Measurements from ENCODE around the gene KLC4.

Gene KLC4

DNA sequence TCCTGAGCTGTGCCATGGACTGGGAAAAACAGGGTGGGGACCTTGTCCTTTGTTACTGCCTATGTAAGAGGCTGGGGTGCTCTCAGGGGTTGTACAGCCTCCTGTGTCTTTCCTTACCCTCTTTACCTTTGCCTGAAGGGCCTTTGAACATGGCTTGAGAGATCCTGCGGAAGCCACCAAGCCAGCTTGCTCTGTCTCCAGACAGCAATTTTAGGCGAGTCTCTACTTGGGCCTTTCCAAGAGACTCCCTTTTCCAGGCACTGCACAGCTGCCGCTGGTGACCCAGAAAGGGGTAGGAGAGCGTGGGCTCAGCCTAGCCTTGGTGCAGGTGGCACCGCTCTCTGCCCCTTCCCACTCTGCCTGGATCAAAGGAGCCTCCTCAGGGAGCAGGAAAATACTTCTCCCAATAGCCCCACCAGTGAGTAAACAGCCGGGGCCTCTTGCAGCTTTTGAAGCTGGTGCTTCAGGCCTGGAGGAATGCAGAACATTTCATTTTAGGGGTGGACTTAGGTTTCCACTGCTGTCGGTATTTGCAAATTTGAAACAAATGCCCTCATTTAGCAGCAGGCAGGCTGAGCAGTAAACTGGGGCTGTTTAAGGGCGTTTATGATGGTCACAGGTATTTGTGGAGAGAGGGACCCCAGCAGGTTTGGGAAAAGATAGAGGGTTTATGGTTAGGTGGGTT lies 30.6 kb downstream of the KLC4 start:
- TF ChIP-seq, protein P1, sequence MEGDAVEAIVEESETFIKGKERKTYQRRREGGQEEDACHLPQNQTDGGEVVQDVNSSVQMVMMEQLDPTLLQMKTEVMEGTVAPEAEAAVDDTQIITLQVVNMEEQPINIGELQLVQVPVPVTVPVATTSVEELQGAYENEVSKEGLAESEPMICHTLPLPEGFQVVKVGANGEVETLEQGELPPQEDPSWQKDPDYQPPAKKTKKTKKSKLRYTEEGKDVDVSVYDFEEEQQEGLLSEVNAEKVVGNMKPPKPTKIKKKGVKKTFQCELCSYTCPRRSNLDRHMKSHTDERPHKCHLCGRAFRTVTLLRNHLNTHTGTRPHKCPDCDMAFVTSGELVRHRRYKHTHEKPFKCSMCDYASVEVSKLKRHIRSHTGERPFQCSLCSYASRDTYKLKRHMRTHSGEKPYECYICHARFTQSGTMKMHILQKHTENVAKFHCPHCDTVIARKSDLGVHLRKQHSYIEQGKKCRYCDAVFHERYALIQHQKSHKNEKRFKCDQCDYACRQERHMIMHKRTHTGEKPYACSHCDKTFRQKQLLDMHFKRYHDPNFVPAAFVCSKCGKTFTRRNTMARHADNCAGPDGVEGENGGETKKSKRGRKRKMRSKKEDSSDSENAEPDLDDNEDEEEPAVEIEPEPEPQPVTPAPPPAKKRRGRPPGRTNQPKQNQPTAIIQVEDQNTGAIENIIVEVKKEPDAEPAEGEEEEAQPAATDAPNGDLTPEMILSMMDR (IDR thresholded peaks at IDR 0.05): no peak
- no peaks in the 10 kb centered on the region for H3K27me3 ChIP-seq (ENCODE audit: control insufficient read depth, insufficient read depth, low read length)
- peak overlapping the region; percentile 69 for H3K27ac ChIP-seq

DNA sequence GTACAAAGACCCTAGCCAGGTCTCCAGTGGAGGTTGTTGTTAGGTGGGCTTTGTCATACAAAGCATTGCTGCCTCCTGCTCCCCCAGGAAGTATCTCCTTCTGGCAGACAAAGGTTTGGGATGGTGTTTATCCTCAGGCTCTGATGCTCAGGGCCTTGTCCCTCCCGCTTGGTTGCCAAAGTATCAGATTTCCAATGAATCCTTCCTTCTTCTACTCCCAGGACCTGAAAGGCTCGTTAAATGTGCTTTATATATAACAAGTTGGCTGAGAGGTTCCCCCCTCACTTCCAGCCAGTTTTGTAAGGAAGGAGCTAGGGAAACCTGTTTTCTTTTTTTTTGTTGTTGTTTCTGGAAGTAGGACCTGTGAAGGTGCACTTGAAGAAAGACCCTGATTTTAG lies 31.1 kb downstream of the KLC4 start:
- Histone ChIP-seq H3K4me2 (ENCODE audit: low read length) (no peak overlapping the region), H3K9ac (no peak overlapping the region), H3K9me3 (ENCODE audit: control insufficient read depth, low read length) (no peaks in the 10 kb centered on the region), H3K27me3 (ENCODE audit: control insufficient read depth, insufficient read depth, low read length) (no peaks in the 10 kb centered on the region), H3K27ac (peak overlapping the region; percentile 69), H3K4me3 (ENCODE audit: low read depth, low read length) (no peak overlapping the region), H3K36me3 (ENCODE audit: control insufficient read depth, insufficient read depth, low read length) (no peaks in the 10 kb centered on the region), H3K79me2 (peaks cover 3% of the 10 kb centered on the region), H2AFZ (peak overlapping the region; percentile 68), H3K4me1 (peaks cover 20% of the 10 kb centered on the region)
- TF ChIP-seq, protein P1 (IDR thresholded peaks at IDR 0.05): no peak

More for the DNA sequence above, 30.6 kb downstream of the KLC4 start:
- Histone ChIP-seq H3K9ac (no peak overlapping the region), H3K79me2 (peaks cover 3% of the 10 kb centered on the region), H3K4me1 (peaks cover 20% of the 10 kb centered on the region), H3K4me3 (ENCODE audit: low read depth, low read length) (no peak overlapping the region), H3K9me3 (ENCODE audit: control insufficient read depth, low read length) (no peaks in the 10 kb centered on the region), H3K4me2 (ENCODE audit: low read length) (no peak overlapping the region), H3K36me3 (ENCODE audit: control insufficient read depth, insufficient read depth, low read length) (no peaks in the 10 kb centered on the region), H2AFZ (peak overlapping the region; percentile 68)

DNA sequence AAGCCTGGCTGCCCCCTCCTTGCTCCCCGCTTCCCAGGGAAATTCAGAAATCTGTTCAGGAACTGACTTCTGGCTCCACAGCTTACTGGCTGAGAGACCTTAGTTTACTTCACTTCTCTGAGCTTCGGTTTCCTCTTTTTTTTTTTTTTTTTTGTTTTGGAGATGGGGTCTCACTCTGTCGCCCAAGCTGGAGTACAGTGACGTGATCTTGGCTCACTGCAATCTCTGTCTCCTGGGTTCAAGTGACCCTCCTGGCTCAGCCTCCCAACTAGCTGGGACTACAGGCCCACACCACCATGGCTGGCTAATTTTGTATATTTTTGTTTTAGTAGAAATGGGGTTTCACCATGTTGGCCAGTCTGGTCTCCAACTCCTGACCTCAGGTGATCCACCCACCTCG lies 31.6 kb downstream of the KLC4 start:
- no peaks in the 10 kb centered on the region for H3K36me3 ChIP-seq (ENCODE audit: control insufficient read depth, insufficient read depth, low read length)
- H3K9me3 ChIP-seq (ENCODE audit: control insufficient read depth, low read length): no peaks in the 10 kb centered on the region
- H3K27ac ChIP-seq: peak overlapping the region; percentile 69
- no peak overlapping the region for H3K9ac ChIP-seq
- peak overlapping the region; percentile 68 for H2AFZ ChIP-seq
- H3K79me2 ChIP-seq: peaks cover 3% of the 10 kb centered on the region
- no peak overlapping the region for H3K4me3 ChIP-seq (ENCODE audit: low read depth, low read length)
- TF ChIP-seq, protein P1 (IDR thresholded peaks at IDR 0.05): no peak
- no peaks in the 10 kb centered on the region for H3K27me3 ChIP-seq (ENCODE audit: control insufficient read depth, insufficient read depth, low read length)
- peaks cover 20% of the 10 kb centered on the region for H3K4me1 ChIP-seq
- H3K4me2 ChIP-seq (ENCODE audit: low read length): no peak overlapping the region

DNA sequence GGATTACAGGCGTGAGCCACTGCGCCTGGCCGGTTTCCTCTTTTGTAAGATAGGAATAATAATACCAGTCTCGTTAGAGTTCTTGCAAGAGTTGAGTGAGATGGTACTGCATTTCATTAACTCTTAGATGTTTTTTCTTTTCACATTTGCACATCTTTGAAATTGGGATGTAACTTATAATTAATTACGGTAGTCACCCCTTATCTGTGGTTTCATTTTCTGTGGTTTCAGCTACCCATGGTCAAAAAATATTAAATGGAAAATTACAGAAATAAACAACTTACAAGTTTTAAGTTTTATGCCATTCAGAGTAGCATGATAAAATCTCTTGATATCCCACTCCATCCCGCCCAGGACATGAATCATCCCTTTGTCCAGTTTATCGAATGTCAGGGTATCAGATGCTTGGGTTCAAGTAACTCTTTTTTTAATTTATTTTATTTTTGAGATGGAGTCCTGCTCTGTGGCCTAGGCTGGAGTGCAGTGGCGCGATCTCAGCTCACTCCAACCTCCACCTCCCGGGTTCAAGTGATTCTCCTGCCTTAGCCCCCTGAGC lies 32.1 kb downstream of the KLC4 start:
- H3K27ac ChIP-seq: no peak overlapping the region
- H3K4me2 ChIP-seq (ENCODE audit: low read length): no peak overlapping the region
- H3K27me3 ChIP-seq (ENCODE audit: control insufficient read depth, insufficient read depth, low read length): no peaks in the 10 kb centered on the region
- peaks cover 21% of the 10 kb centered on the region for H3K4me1 ChIP-seq
- no peak overlapping the region for H2AFZ ChIP-seq
- H3K4me3 ChIP-seq (ENCODE audit: low read depth, low read length): no peak overlapping the region
- TF ChIP-seq, protein P1 (IDR thresholded peaks at IDR 0.05): no peak
- H3K9me3 ChIP-seq (ENCODE audit: control insufficient read depth, low read length): no peaks in the 10 kb centered on the region
- peaks cover 3% of the 10 kb centered on the region for H3K79me2 ChIP-seq
- no peaks in the 10 kb centered on the region for H3K36me3 ChIP-seq (ENCODE audit: control insufficient read depth, insufficient read depth, low read length)
- H3K9ac ChIP-seq: no peak overlapping the region

DNA sequence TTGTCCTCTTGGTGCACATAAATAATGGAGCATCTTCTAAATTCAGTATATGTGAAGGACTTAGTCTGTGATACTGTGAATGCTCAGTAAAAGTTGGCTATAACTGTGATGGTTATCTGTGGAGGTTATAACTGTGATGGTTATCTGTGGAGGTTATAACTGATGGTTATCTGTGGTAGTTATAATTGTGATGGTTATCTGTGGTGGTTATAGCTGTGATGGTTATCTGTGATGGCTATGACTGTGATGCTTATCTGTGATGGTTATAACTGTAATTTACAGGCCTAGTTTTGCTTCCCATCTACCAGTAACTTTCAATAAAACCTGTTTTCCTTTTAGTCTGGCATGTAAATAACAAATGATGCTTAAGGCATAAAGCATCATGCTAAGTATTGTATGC lies 33.2 kb downstream of the KLC4 start:
- Histone ChIP-seq H3K9me3 (ENCODE audit: control insufficient read depth, low read length) (no peaks in the 10 kb centered on the region), H3K27ac (no peak overlapping the region), H3K4me2 (ENCODE audit: low read length) (no peak overlapping the region), H3K4me3 (ENCODE audit: low read depth, low read length) (no peak overlapping the region), H3K79me2 (peaks cover 3% of the 10 kb centered on the region), H3K36me3 (ENCODE audit: control insufficient read depth, insufficient read depth, low read length) (no peaks in the 10 kb centered on the region), H3K9ac (no peak overlapping the region), H3K4me1 (peaks cover 32% of the 10 kb centered on the region), H2AFZ (no peak overlapping the region), H3K27me3 (ENCODE audit: control insufficient read depth, insufficient read depth, low read length) (no peaks in the 10 kb centered on the region)
- TF ChIP-seq, protein P1 (IDR thresholded peaks at IDR 0.05): no peak
